Measurements from ENCODE around the gene DIS3L2. TPM values are rescaled to one million over a fixed set of nuclear protein-coding genes. Genes with fewer than 3 reads are reported as not detected.

DIS3L2 gene
- total RNA-seq, 4 donors from 2014 or later, result 18.7 to 30.9 (median 26.1) TPM

GRCh38 chr2:232103140-232103737 is 141.7 kb downstream of the DIS3L2 start:
- TF ChIP-seq, protein P1, sequence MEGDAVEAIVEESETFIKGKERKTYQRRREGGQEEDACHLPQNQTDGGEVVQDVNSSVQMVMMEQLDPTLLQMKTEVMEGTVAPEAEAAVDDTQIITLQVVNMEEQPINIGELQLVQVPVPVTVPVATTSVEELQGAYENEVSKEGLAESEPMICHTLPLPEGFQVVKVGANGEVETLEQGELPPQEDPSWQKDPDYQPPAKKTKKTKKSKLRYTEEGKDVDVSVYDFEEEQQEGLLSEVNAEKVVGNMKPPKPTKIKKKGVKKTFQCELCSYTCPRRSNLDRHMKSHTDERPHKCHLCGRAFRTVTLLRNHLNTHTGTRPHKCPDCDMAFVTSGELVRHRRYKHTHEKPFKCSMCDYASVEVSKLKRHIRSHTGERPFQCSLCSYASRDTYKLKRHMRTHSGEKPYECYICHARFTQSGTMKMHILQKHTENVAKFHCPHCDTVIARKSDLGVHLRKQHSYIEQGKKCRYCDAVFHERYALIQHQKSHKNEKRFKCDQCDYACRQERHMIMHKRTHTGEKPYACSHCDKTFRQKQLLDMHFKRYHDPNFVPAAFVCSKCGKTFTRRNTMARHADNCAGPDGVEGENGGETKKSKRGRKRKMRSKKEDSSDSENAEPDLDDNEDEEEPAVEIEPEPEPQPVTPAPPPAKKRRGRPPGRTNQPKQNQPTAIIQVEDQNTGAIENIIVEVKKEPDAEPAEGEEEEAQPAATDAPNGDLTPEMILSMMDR (IDR thresholded peaks at IDR 0.05; ENCODE audit: low read depth), result no peak

- TF ChIP-seq, protein P1 (IDR thresholded peaks at IDR 0.05; ENCODE audit: low read depth), result no peak
These were observed 142.6 kb downstream of the DIS3L2 start for GRCh38 chr2:232104076-232104646.

DNA sequence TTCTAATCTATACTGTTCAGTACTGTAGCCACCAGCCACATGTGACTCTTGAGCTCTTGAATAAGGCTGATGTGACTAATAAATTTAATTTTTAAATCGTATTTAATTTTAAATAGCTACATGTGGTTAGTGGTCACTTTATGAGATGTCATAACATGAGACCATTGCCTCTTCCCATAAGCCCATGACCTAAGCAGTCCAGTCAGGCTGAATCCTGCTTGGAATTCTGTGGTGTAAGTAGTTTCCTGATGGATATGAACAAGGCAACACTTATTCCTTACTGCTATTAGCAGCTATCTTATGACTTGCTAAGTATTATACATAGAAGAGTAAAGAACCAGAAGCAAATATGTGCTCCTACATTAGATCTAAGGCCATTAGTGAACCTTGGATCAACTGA is 150.0 kb downstream of the DIS3L2 start:
- TF ChIP-seq, protein P1 (IDR thresholded peaks at IDR 0.05; ENCODE audit: low read depth), result no peak

- TF ChIP-seq, protein P1 (IDR thresholded peaks at IDR 0.05; ENCODE audit: low read depth), result no peak
These were observed 152.3 kb downstream of the DIS3L2 start for GRCh38 chr2:232113821-232114220.

GRCh38 chr2:232116852-232117251 is 155.3 kb downstream of the DIS3L2 start:
- TF ChIP-seq, protein P1 (IDR thresholded peaks at IDR 0.05; ENCODE audit: low read depth), result no peak

DNA sequence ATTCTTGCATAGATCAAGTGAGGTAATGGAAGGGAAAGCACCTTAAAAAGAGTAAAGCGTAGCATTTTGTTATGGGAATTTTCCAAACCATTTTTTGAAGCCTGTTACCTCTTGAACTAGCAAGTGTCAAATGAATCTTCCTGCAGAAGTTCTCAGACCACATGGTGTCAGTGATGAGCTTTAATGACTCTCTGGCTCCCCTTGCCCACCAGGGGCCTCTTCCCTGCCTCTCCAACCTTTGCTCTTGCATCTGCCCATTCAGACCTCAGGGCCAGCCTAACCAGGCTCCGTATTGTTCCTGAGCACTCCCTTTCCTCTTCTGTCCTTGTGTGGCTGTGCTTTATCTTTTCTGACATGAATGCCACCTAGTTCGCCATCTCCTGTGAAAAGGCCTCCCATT is 155.9 kb downstream of the DIS3L2 start:
- TF ChIP-seq, protein P1 (IDR thresholded peaks at IDR 0.05; ENCODE audit: low read depth), result no peak

DNA sequence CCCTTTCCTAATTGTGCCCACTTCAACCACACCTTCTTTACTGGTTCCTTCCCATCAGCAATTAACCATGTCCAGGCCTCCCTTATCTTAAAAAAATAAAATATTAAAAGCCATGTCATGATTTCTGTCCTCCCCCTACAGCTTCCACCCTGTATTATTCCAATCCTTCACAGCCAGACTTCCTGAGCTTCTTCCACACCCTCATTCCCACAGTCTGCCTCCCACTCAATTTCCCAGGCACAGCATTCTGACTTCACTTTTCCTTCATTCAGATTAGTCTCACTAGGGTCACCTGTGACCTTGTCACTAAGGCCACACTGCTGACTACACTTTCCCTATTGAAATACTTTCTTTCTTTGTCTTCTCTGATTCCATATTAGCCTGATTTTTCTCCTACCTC is 159.4 kb downstream of the DIS3L2 start:
- TF ChIP-seq, protein P1 (IDR thresholded peaks at IDR 0.05; ENCODE audit: low read depth), result no peak

All from subcutaneous adipose tissue (tissue), 4 donors.